Activated naive CD4-positive, alpha-beta T cell treated with Interleukin-2 at 50 U/mL for 16 hours (primary cell): ENCODE results near the gene PRKCA.
"Not testable (repeated sequence)": the region's sequence is repeated elsewhere in the genome, so short reads cannot be mapped to it uniquely, and the experiment has no call there.

Experiments used
- DNase-seq: peaks from one replicate; pipeline ENCODE4 v3.0.0-alpha.2; 2020

PRKCA gene

DNA sequence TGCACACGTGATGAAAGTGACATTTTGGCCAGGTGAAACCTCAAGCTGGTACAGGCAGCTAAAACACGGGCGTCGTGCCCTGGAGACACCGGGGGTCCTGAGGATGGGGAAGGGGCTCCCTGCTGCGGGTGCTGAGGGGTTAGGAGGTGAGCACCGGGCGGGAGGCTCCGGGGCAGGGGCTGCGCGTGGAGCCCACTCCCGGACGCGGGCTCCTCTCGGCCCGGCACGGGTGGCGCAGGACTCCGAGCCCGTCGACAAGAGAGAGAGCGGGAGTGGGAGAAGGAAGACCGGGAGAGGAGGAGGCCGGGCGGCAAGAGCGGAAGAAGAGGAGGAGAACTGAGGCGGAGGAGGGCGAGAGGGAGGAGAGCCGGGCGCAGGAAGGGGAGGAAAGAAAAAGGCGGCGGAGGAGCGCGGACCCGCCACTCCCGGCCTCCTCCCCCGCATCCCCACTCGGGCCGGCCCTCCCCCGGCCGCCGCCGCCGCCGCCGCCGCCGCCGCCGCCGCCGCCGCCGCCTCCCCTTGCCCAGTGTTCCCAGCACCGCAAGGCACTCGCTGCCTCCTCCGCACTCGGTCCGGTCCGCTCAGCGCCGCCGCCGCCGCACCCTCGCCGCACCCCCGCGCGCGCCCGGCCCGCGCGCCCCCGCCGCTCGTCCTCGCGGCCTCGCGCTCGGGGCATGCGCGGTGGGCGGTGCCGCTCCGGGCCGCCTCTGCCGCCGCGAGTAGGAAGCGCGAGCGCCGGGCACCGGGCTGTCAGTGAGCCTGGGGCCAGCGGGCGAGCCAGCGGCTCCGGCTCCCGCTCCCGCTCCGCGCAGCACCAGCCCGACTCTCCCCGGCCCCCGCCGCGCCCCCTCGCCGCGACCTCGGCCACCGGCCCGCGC, at the start of gene PRKCA:
Gene PRKCA, plus strand, starts transcription at position 750 of the 878 bp plus-strand sequence.
- DNase-seq = peak; percentile 74

DNA sequence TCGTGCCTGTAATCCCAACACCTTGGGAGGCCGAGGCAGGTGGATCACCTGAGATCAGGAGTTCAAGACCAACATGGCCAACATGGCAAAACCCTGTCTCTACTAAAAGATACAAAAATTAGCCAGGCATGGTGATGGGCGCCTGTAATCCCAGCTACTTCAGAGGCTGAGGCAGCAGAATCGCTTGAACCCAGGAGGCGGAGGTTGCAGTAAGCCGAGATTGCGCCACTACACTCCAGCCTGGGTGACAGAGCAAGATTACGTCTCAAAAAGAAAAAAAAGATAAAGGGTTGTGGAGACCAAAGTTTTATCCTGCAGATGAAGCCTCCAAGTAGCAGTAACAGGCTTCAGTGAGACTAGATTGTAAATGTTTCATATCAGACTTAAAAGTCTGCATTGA, 49.0 kb upstream of the PRKCA start:
- DNase-seq = not testable (repeated sequence)

DNA sequence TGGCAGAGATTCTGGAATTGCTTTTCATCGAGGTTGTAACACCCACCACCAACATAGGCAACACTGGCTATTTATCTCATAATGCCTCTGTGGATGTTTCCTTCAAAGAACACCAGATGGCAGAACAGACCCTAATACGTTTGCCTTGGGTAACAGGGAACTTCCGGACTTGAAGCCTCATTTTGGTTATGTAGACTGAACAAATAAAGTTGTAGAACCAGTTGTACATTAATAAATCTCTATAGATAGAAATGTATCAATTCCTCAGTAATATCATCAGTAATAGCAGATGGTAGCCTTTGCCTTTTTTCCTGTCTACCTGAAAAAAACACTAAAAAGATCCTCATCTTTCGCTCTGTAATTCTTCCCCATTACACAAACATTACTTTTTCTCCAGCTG, 47.3 kb upstream of the PRKCA start:
- DNase-seq = peak; percentile 14

DNA sequence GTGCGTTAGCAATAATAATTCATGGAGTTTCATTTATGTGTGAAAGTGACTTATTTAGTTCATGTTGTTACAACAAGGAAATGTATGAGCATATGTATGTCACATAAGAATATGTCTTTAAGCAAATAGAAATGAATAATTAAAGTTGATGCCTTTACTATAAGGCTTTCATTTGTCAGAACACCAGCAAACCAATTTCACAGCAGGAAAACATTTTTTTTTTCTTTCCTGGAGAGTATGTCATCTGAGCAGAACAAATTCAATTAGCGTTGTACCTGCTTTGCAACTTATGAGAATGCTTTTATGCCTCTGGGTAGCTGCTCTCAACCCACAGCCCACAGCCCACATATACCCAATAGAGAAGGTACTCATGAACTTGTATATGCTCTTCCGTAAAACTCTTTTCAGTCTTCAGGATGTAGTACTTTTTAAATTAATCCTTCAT, 46.9 kb upstream of the PRKCA start:
- DNase-seq = peak; percentile 15

DNA sequence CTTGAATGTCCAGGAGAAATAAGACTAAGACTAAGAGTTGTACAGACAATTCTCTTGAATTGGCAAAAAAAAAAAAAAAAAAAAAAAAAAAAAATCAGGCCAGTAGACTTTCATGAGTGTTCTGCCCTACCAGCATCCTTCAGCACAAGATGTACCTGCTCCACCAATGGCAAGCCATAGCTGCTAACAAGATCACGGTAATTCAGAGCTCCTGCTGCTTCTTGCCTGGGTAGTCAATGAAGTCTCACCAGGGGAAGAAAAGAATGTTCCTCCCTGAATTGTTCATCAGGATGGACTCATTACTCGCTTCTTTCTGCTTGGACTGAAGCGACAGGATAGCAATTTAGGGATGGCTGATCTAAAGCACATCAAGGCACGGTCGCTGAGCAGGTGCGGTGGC, 42.1 kb upstream of the PRKCA start:
- DNase-seq = no peak

DNA sequence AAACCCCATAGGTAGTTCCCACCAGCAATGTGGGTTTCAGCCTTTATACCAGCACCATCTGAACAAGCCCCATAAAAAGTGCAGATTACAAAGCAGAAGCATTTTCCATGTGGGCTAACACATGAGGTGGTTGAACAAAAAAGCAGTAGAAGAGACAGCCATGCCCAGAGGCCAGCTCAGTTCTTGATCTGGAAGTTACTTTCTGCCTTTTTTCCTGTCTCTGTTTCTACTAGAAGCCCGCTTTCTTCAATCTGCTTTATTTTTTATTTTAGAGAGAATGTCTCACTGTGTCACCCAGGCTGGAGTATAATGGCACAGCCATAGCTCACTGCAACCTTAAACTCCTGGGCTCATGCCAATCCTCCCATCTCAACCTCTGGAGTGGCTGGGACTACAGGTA, 41.7 kb upstream of the PRKCA start:
- DNase-seq = no peak

DNA sequence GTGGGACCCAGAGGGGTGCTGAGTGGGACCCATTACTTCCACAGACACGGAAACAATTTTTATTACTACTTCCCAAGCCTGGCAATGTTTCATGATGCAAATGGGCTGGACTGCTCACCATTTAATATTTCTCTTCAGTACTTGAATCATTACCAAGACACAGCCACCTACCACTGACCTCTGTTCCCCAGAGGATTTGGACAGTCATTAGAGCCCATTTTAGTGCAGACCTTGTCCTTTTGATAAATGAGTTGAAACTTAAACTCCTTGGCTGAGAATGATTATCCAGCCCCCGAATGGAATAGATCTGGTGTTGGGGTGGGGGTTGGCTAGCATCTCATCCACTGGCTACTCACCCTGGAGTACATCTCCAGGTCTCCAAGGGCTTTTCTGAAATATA, 39.6 kb upstream of the PRKCA start:
- no peak for DNase-seq

DNA sequence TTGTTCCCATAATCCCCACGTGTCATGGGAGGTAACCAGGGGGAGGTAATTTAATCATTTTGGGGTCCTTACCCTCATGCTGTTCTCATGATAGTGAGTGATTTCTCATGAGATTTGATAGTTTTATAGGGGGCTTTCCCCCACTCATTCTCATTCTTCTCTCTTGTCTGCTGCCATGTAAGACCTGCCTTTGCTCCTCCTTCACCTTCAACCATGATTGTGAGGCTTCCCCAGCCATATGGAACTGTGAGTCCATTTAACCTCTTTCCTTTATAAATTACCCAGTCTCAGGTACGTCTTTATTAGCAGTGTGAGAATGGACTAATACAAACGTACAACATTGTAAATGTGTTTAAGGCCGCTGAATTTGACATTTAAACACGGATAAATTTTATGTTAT, 37.7 kb upstream of the PRKCA start:
- DNase-seq = no peak

DNA sequence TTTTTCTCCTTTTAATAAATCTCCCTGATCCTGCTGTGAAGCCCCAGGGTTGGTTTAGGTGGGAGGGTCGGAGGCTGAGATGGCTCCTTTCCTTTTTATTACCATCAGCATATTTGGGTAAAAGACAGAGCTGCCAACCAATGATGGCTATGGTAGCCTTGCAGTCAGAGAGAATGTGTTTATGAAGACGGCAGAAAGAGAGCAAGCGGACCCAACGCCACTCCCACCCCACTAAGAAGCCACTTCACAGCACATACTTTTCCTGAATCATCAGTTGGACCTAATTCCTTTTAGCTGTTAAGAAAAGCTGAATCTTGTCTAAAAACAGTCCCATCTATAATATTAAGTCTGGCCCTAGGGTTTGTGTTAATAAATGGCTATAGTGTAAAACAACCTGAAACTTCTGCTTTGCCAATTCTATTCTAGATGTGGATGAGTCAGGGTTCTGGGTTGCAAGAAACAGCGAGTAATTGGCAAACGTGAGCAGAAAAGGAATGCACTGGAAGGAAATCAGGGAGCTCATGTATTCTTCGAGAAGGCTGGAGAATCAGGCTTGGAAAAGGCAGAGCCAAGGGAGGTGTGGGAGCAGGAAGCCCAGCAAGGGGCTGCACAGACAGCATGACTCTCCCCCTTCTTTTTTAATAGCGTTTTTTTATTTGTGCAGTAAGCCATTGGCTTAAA, 34.0 kb upstream of the PRKCA start:
- no peak for DNase-seq

DNA sequence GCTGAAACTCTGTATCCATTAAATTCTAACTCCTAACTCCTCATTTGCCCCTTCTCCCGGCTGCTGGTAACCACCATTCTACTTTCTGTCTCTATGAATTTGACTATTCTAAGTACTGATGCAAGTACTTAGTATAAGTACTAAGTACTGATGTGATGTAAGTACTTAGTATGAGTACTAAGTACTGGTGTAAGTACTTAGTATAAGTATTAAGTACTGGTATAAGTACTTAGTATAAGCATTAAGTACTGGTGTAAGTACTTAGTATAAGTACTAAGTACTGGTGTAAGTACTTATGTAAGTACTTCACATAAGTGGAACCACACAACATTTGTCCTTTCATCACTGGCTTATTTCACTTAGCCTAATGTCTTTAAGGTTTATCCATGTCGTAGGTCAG, 32.3 kb upstream of the PRKCA start:
- DNase-seq = no peak

DNA sequence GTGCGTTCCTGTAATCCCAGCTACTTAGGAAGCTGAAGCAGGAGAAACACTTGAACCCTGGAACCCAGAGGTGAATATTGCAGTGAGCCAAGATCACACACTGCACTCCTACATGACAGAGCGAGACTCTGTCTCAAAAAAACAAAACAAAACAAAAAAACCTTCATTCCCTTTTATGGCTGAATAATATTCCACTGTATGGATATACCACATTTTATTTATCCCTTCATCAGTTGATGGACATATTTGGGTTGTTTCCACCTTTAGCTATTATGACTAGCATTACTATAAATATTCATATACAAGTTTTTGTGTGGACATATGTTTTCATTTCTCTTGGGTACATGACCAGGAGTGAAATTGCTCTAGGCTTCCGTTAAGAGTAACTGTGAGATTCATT, 30.9 kb upstream of the PRKCA start:
- DNase-seq = no peak

DNA sequence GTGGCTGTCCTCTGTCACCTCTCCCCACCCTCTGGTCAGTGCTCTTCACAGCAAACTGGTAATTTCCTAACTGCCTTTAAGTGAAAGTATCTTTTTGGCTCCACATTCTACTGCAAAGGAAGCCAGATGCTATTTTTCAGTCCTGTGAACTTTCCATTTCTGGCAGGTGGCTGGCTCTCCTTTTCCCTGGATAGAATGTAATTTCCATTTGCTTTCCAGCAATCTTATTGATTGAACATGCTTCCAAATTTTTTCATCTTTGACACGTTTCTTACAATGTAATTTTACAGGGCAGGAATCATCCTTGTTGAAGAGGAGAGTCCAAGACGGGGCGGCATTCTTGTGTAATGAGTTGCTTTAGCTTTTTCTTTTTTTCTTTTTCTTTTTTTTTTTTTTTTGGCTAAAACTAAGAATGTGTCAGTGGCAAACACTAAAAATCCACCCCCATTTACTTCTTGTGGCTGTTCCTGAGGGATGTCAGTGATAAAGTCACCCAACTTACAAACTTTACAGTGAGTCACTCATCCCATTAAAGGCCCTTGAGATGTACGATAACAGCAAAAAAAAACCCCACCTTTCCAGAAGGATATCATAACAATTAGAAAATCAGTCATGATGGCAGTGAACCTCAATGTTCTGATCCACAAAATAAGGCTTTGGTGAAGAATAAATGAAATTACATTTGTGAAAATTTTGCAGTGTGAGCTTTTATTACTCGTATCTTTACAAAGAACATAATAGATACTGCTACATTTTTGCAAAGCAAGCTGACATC, 29.4 kb upstream of the PRKCA start:
- DNase-seq = no peak

DNA sequence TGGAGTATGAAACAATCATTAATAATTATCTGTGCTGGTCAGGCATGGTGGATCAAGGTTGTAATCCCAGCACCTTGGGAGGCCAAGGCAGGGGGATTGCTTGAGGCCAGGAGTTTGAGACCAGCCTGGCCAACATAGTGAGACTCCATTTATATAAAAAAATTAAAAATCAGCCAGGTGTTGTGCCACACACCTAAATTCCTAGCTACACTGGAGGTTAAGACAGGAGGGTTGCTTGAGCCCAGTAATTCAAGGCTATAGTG, 28.9 kb upstream of the PRKCA start:
- DNase-seq = no peak

DNA sequence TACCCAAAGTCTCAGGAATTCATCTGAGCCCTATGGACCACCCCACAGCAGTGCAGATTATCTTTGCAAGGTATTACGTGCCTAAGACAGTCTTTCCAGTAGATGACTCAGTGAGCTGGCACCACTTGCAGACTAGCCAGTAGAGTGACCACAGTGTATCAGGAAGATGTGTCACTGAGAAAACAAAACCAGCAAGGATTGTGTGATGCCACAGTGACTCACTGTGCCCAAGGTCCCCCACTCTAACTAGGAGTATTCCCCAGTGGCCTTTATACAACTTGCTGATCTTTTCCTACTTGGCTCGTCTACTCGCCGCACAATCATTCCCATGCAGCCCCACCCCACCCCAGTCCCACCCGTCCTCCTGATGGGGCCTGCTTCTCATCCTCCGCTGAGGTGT, 26.8 kb upstream of the PRKCA start:
- peak; percentile 19 for DNase-seq

DNA sequence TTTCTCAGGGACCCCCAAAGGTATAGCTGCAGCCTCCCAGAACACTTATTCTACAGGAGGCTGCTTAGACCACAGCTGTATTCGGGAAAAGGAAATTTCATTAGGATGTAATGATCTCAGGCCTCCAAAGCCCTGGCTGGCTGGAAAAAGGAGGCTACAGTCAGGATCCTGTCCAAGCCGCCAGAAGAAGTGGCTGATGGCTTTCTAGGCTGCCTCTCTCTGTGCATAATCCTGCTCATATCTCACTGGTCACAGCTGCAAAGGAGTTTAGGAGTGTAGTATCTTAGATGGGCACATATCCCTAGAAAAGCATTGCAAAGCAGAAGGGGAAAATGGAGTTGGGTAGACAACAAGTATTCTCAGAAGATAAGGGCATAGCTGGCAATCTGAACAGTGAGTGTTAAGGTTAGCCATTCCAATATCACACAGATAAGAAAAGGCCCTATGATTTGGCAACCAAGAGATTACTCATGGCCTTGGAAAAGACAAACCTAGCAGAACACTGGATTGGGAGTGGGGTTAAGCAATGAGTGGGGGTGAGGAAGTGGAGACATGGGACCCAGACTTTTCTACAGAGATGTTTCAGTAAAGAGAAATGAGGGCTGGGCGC, 26.0 kb upstream of the PRKCA start:
- no peak for DNase-seq

DNA sequence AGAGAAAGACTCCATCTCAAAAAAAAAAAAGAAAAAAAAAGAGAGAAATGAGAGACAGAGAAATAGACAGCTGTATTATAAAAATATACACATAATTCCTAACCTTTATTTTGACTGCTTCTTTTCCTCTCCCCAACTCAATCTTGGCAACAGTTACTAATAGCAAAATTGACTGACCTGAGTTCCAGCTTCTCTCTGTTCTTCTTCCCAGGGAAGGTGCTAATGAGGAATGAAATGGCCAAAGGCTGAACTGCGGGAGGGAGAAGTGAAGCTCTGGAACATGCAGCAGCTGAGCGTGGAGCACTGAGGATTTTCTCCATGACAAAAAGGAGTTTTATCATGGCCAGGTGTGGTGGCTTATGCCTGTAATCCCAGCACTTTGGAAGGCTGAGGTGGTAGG, 25.2 kb upstream of the PRKCA start:
- no peak for DNase-seq

DNA sequence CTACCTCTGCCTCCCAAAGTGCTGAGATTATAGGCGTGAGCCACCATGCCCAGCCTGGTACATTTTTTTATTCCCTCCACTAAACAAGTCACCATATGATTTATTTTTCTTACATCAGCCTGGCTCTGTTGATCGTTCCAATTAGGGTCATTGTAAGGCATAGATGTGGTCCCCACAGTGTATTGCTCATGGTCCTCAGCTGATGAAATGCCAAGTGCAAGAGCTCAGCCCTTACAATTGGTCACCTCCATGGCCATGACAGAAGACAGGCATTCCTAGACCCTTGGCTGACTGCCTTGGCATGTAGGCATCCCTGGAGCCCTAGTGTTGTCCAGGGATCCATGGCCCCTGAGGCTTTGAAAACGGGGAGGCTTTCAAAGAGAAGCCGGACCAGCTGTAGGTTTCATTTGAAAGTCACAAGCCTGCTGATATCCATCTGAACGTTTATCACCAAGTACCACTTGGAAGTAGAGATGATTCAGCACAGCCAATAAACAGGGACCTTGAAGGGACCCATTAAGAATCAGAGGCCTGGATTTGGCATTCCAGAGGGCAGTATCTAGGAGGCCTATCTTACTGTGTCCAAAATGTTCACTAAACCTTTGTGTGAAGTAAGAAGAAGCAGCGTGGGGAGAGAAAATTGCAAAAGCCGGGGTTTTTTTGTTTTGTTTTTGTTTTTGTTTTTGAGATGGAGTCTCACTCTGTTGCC, 20.6 kb upstream of the PRKCA start:
- no peak for DNase-seq

DNA sequence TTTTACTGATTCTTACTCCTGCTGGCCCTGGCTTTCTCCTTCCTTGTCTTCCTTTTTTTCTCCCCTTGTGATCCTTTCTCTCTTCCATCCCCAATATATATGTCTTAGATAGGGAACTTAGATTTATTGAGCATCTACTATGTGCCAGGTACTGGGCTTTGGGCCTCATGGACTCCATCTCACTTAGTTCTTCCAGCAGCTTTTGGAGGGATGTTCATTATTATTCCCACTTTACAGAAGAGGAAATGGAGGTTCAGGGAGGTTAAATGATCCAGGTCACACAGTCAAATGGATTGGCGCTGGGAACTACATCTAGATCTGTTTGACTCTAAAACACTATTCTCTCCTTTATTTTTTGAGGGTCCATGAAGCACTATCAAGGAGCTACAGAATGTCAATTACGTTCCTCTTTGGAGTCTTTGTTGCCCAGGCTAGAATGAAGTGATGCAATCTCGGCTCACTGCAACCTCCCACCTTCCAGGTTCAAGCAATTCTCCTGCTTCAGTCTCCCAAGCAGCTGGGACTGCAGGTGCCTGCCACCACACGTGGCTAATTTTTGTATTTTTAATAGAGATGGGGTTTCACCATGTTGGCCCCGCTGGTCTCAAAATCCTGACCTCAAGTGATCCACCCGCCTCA, 19.0 kb upstream of the PRKCA start:
- DNase-seq = no peak

DNA sequence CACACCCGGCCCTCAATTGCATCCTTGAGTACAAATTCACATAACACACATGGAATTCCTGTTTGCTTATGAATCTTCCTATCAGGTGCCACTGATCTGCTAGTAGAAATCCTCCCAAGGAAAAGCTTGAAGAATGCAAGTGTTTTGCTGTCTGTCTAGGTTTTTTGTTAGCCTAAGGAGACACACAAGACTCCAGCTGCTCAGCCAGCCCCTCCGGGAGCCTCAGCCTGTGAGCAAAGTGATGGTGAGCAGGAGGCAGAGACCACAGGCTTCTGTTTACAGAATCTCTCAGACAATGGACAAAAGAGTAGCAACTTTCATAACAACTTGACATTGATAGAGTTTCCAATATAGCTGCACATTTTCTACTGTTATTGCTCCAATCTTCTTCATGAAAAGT, 18.4 kb upstream of the PRKCA start:
- no peak for DNase-seq

DNA sequence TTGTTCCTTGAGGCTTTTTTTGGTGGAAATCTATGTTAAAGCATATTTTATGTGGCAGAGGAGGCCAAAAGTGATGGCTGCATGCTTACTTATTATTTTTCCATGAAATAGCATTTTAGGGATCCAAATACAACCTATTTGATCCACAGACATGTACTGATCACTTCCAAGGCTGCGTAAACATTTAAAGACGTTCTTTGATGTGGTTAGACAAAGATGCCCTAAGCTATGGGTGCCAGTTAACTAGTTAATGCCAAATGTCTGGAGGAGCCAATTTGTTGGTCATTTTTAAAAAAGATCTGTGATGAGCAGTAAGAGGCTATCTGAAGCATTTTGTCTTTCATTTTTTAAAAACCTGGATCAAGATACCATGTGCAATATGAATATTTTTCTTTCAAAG, 17.3 kb upstream of the PRKCA start:
- no peak for DNase-seq

DNA sequence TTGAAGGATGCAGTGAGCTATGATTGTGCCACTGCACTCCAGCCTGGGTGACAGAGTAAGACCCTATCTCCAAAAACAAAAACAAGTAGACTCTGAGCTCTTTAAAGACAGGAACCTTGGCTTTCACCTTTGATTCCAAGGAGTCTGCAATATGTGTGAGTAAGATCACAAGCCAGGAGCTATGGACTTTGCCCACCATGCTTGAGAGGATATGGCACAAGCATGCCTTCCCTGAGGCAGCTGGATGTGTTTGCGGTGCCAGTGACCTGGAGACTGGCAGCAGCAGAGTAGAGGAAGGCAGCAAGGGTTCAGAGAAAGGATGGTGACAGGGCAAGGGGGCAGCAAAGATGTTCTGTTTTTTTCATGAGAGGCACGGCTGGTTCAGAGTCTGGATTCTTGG, 14.5 kb upstream of the PRKCA start:
- DNase-seq = no peak

DNA sequence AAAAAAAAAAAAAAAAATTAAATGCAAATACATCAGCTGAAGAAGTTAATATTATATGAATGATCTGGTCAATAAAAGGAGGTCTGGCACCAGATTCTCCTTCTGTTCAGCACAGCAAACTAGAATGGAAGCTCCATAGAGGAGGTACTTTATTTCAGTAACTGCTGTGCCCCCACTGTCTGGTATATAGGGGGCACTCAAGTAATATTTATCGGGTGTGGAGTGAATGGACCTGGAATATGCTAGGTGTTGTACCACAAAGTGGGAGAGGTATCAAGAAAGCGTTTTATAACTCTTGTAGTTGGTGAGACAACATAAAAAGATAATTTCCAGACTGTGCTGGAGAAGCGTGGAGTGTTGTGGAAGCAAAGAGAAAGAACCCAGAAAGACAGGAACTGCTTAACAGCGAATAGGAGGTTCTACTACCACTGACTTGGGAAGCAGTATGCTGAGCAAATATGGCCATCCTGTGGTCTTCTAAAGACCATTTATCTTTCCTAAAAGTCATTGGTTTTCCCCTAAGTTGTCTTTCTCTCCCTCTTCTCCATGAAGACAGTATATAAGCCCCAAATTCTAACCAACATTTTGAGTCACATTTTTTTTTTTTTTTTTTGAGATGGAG, 12.2 kb upstream of the PRKCA start:
- DNase-seq = no peak
